ENCODE data around the gene ZNG1C. TPM values are rescaled to one million over a fixed set of nuclear protein-coding genes. Genes with fewer than 3 reads are reported as not detected.
"Not testable (repeated sequence)": the region's sequence is repeated elsewhere in the genome, so short reads cannot be mapped to it uniquely, and the experiment has no call there.

Gene ZNG1C
- total and polyA plus RNA-seq, 9 donors, result 10.3 to 28.9 (median 20.4) TPM

DNA sequence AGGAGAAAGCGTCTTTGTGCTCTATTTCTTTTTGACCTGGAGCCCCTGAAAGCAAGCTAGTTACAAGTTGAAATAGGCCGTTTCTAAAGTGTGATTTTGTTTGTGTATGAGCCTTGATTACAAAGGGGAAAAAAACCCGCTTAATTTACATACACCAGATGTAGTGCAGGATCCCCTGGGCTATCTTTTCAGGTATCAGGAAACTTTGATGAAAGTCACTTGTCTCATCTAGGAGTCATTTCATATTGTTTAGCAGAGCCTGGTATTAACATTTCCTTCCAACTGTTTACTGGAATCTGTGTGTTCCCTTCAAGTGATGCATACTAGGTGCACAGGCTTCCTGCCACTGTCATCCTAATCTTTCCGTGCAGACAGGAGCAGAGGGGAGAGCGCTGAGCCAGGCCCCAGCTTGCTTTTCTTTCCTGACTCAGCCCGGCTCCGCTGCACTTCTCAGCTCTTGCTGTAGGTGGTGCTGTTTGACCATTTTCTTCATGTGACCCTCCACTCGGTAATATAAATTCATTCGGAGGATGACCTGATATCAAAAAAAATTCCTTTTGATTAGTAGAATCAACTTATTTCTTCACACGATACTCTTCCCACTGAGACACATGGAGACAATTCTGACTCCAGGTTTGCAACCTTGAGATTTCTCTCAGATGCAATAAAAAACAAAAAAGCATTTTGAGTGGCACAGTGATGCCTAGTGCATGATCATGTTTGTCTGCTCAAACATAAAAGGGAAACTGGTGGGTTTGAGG lies 100.7 kb downstream of the ZNG1C start:
- intact Hi-C loops (cut with DNase I); DNase-seq; H3K27me3 ChIP-seq; H3K36me3 ChIP-seq; H3K4me1 ChIP-seq (ENCODE audit: insufficient read depth); H3K27ac ChIP-seq; H3K4me3 ChIP-seq; H3K9me3 ChIP-seq: not testable (repeated sequence)
- 11 to 13% (median 13%) methylated on average over 4 to 7 of the region's 10 CpGs for WGBS, 3 donors
- TF ChIP-seq CTCF (IDR thresholded peaks at IDR 0.05), result peak in 1 of 3 donors; percentile 19

DNA sequence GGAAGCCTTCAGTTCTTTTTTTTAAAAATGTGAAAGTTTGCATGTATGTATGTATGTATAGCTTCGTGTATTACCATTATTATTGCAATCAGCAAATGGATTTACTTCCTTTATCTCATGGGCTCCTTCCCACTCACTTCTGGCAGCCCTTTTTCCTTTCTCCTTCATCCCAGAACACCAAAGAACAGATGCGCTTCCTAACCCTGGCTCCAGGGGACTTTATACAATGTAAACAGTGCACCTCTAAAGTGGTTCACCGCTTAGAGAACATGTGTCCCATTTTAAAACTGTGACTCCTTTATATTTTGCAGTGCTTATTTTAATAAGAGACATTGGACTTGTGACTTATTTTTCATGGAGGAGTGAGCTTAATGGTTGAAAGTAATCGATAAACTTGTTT lies 101.5 kb downstream of the ZNG1C start:
- H3K4me1 ChIP-seq (ENCODE audit: insufficient read depth); H3K4me3 ChIP-seq; H3K27me3 ChIP-seq; H3K9me3 ChIP-seq; H3K27ac ChIP-seq; H3K36me3 ChIP-seq; intact Hi-C loops (cut with DNase I); DNase-seq: not testable (repeated sequence)
- 69 to 77% (median 70%) methylated on average over 3 to 4 of the region's 4 CpGs for WGBS, 3 donors

DNA sequence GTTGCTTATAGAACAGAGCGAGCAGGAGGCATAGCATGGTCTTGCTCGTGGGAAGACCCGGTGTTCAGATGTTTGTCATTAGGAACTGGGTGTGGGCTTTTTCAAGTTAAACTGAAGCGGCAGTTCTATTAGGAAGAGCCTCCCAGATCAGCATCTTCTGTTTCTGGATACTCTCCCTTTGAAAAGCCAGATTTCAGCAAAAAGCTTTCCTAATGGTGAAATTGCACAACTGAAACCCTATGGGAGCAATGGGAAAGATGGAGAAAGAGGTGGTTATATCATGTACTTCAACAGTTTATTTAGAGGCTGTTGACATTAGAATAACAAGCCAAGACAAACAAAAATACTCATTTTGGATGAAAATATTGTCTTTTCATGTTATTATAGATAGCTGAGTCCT lies 102.2 kb downstream of the ZNG1C start:
- H3K27me3 ChIP-seq; H3K4me1 ChIP-seq (ENCODE audit: insufficient read depth); H3K9me3 ChIP-seq; DNase-seq; H3K27ac ChIP-seq; intact Hi-C loops (cut with DNase I); H3K4me3 ChIP-seq; H3K36me3 ChIP-seq: not testable (repeated sequence)
- WGBS, 3 donors, result 43 to 59% (median 47%) methylated on average over 3 to 4 of the region's 4 CpGs

Other genes starting within 250 kb of the ZNG1C start
- gene FOXD4L3, start 60.9 kb downstream of the ZNG1C start, total RNA-seq, result under 1 TPM in 1 of 7 donors, not detected in 6; 0.12 TPM
- not detected for gene FOXD4L3, start 60.9 kb downstream of the ZNG1C start, polyA plus RNA-seq
- gene PGM5, start 114.6 kb downstream of the ZNG1C start, total RNA-seq, result 10 to 100 TPM; 16.2 to 85.8 (median 28.5) TPM
- 100 to 1,000 TPM in 1 of 2 donors, 10 to 100 TPM in 1; 17.7 to 124 TPM for gene PGM5, start 114.6 kb downstream of the ZNG1C start, polyA plus RNA-seq

All from ovary (tissue), 9 donors.